GM15510 (cell line): ENCODE measurements around the gene RCSD1.

Experiments
- POLR2A ChIP-seq: IDR thresholded peaks from 3 replicates; pipeline ENCODE4 v1.6.1; 2011; ENCODE audit warnings: borderline replicate concordance; ENCODE audit not compliant: insufficient read length; ENCODE audit errors: extremely low read depth

Gene RCSD1

GRCh38 chr1:167746988-167747655 is 117.1 kb downstream of the RCSD1 start:
- no peak for TF ChIP-seq POLR2A

- no peak for TF ChIP-seq POLR2A
Measured at GRCh38 chr1:167747988-167748387, 118.0 kb downstream of the RCSD1 start.

- TF ChIP-seq POLR2A, result no peak
Measured at GRCh38 chr1:167748906-167749305, 118.9 kb downstream of the RCSD1 start.

- no peak for TF ChIP-seq POLR2A
Measured at GRCh38 chr1:167749741-167750140, 119.7 kb downstream of the RCSD1 start.

GRCh38 chr1:167750641-167751040 is 120.6 kb downstream of the RCSD1 start:
- no peak for TF ChIP-seq POLR2A

GRCh38 chr1:167751676-167752075 is 121.6 kb downstream of the RCSD1 start:
- TF ChIP-seq POLR2A, result no peak

GRCh38 chr1:167752219-167752985 is 122.4 kb downstream of the RCSD1 start:
- no peak for TF ChIP-seq POLR2A

GRCh38 chr1:167755654-167756053 is 125.6 kb downstream of the RCSD1 start:
- TF ChIP-seq POLR2A, result no peak
